Adrenal gland (tissue), 5 donors: Measurements from ENCODE around the gene VEPH1.

ENCODE experiments used
- CTCF ChIP-seq, 6 experiments: fragments of 450-650 bp in 4 of 6; fragments of 200-600 bp in 2 of 6; sonication (generic) in 1 of 6; IDR thresholded peaks; 1 replicate in 5 of 6; 2 replicates in 1 of 6; pipeline versions ENCODE4 v1.5.1 to v1.8.0; 2016 to 2021; ENCODE audit warnings: antibody characterized with exemption in 6 of 6, mild to moderate bottlenecking in 2 of 6, moderate library complexity in 1 of 6
- POLR2A ChIP-seq, 2 donors: fragments of 450-650 bp; IDR thresholded peaks; one replicate each; pipeline ENCODE4 v1.6.1; 2017; ENCODE audit warnings: antibody characterized with exemption in 2 of 2, mild to moderate bottlenecking in 2 of 2, moderate library complexity in 1 of 2
- donor health status: DM: no; HTN: no; CAD: no.

- TF ChIP-seq CTCF (IDR thresholded peaks at IDR 0.05), result no peak
- TF ChIP-seq POLR2A (IDR thresholded peaks at IDR 0.05), result no peak
Measured at GRCh38 chr3:157418104-157418503, 85.1 kb downstream of the VEPH1 start.
